ENCODE data around the gene ZFPL1. TPM values are rescaled to one million over a fixed set of nuclear protein-coding genes. Genes with fewer than 3 reads are reported as not detected.

Gene ZFPL1
- total RNA-seq, 2 donors from 2014 or later, result 61.6 to 62.6 TPM

- TF ChIP-seq POLR2AphosphoS5 (IDR thresholded peaks at IDR 0.05) (no peak), POLR2A (IDR thresholded peaks at IDR 0.05) (no peak), CTCF (IDR thresholded peaks at IDR 0.05) (no peak)
Measured at GRCh38 chr11:65124480-65125196, 40.6 kb downstream of the ZFPL1 start.

DNA sequence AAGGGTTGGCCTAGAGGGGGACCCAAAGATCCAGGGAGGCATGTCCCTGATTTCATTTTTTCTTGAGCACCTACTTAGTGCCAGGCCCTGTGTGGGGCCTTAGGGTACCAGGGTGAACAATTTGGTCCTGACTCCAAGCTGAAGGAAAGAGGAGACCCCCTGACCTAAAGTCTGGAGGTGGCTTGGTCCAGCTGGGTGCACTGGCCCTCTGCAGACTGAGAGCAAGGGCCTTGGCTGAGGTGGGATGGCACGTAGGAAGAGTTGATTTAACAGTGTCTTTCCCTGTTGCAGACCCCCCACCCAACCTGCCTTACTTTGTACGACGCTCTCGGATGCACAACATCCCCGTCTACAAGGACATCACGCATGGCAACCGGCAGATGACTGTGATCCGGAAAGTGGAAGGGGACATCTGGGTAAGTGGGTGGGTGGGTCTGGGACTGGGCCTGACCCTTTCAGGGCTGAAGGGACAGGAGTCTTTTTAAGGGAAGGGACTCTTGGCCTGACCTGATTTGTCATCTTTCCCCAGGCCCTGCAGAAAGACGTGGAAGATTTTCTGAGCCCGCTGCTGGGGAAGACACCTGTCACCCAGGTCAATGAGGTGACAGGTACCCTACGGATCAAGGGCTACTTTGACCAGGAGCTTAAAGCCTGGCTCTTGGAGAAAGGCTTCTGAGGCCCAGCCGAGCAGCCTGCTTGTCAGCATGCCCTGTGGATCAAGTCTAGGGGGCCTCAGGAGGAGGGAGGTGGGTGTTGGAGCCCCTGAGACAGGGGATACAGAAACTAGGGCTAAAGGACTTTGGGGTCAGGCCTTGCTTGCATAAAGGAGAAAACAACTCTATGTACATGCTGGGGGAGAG, 41.4 kb downstream of the ZFPL1 start:
- H3K4me1 ChIP-seq (replicated peaks), result peaks cover 12% of the 10 kb centered on the region
- peaks cover 16 to 35% of the 10 kb centered on the region in 2 donors for H3K36me3 ChIP-seq
- no peak overlapping the region for H3K4me3 ChIP-seq
- no peaks in the 10 kb centered on the region for H3K9me3 ChIP-seq
- H3K27ac ChIP-seq, result no peak overlapping the region
- DNase-seq (ENCODE audit: low spot score), result no peak
- TF ChIP-seq POLR2A (IDR thresholded peaks at IDR 0.05), result no peak
- TF ChIP-seq POLR2AphosphoS5 (IDR thresholded peaks at IDR 0.05), result no peak
- TF ChIP-seq CTCF (IDR thresholded peaks at IDR 0.05), result no peak
- H3K27me3 ChIP-seq (replicated peaks; ENCODE audit: insufficient read depth), result no peaks in the 10 kb centered on the region
- intact Hi-C loops (cut with DNase I), result no loop called here
- 89% methylated on average over 12 of the region's 12 CpGs for WGBS

More at GRCh38 chr11:65124480-65125196, 40.6 kb downstream of the ZFPL1 start:
- H3K4me3 ChIP-seq, result no peak overlapping the region
- no peaks in the 10 kb centered on the region for H3K9me3 ChIP-seq
- DNase-seq (ENCODE audit: low spot score), result no peak
- intact Hi-C loops (cut with DNase I), result no loop called here
- H3K4me1 ChIP-seq (replicated peaks), result peaks cover 12% of the 10 kb centered on the region
- H3K27me3 ChIP-seq (replicated peaks; ENCODE audit: insufficient read depth), result no peaks in the 10 kb centered on the region
- 89% methylated on average over 5 of the region's 5 CpGs for WGBS
- H3K36me3 ChIP-seq, result peaks cover 15 to 31% of the 10 kb centered on the region in 2 donors
- H3K27ac ChIP-seq, result no peak overlapping the region

DNA sequence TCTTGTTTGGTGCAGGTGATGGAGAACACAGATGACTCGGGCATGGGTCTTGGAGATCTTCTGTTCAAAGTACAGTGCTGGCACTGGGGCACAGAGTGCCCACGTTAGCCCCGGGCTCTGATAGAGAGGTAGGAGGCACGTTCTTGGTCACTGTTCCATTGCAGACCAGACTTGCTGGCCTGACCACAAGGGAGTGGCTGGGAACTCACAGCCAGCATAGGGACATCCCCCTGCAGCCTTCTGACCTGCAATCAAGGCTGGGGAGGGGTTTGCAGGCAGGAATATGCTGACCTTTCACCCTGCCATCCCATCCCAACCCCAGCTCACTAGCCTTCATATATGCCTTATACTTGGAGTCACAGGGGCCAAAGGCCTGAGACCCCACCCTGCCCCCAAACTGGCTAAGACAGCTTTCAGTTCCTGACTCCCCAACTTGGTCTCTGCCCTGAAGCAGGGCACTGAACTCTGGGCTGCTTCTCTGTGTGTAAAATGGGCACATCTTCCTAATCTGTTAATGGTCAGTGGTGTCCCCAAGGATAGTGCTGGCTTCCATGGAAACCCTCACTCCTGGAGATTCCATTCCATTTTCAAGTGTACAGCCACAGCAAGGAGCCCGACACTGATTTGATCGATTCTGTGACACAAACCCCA, 42.7 kb downstream of the ZFPL1 start:
- Histone ChIP-seq H3K4me3 (no peak overlapping the region), H3K4me1 (replicated peaks) (peaks cover 6% of the 10 kb centered on the region), H3K9me3 (no peaks in the 10 kb centered on the region), H3K36me3 (peaks cover 26 to 39% of the 10 kb centered on the region in 2 donors), H3K27ac (no peak overlapping the region), H3K27me3 (replicated peaks; ENCODE audit: insufficient read depth) (no peaks in the 10 kb centered on the region)
- intact Hi-C loops (cut with DNase I), result no loop called here
- no peak for TF ChIP-seq CTCF (IDR thresholded peaks at IDR 0.05)
- TF ChIP-seq POLR2AphosphoS5 (IDR thresholded peaks at IDR 0.05), result no peak
- TF ChIP-seq POLR2A (IDR thresholded peaks at IDR 0.05), result no peak
- no peak for DNase-seq (ENCODE audit: low spot score)
- 74% methylated on average over 6 of the region's 6 CpGs for WGBS

DNA sequence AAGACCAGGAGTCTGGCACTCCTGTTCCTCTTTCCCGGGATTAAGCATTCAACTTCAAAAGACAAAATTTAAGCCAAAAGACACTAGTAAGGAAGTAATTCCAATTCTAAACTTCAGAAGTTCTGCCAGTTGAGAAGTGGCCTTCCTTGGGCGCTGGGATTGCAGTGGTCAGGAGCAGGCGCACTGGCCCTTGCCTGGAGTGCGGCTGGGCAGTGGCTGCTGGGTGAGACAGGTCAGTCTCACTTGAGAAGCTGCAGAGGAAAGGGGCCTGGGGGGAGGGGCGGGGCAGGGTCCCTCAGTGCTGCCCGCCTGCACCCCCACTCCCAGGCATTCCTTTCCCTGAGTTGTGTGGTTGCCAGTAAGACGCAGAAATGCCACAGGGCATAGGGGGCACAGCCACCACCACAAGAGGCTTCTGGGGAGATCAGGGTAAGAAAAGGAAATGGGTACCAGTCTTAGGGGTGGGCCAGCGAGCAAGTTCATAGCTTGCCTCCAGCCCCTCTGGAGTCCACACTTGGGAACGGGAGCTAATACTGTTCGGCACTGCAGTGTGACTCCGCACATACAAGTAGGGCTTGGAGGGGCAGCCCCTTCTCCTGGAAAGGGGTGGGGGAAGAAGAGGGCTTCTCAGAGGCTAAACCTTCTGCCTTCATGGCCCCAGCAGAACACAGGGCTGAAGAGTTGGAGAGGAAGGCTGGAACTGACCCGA, 43.6 kb downstream of the ZFPL1 start:
- peaks cover 26 to 45% of the 10 kb centered on the region in 2 donors for H3K36me3 ChIP-seq
- TF ChIP-seq POLR2AphosphoS5 (IDR thresholded peaks at IDR 0.05) (no peak), POLR2A (IDR thresholded peaks at IDR 0.05) (no peak)
- H3K9me3 ChIP-seq, result no peaks in the 10 kb centered on the region
- DNase-seq (ENCODE audit: low spot score), result no peak
- WGBS, result 65% methylated on average over 11 of the region's 12 CpGs
- peaks cover 6% of the 10 kb centered on the region for H3K4me1 ChIP-seq (replicated peaks)
- H3K27ac ChIP-seq, result no peak overlapping the region
- no peak overlapping the region for H3K4me3 ChIP-seq
- intact Hi-C loops (cut with DNase I), result no loop called here
- no peaks in the 10 kb centered on the region for H3K27me3 ChIP-seq (replicated peaks; ENCODE audit: insufficient read depth)
